Hematopoietic multipotent progenitor cell treated with erythropoietin and hydrocortisone succinate and interleukin-3 and kit ligand, for 8 days (in vitro differentiated cells): ENCODE data around the gene S100A8.
A peak's percentile ranks its signal among the peaks of the same experiment; 100 is the strongest.

Source experiments
- DNase-seq: peaks from one replicate; pipeline ENCODE4 v3.0.0-alpha.2; 2015

Gene S100A8

GRCh38 chr1:153389973-153390879, 647 bp downstream of the S100A8 start:
- DNase-seq = peak; percentile 11

GRCh38 chr1:153389401-153389800, 1.5 kb downstream of the S100A8 start:
- DNase-seq = no peak

GRCh38 chr1:153387785-153388184, 3.1 kb downstream of the S100A8 start:
- no peak for DNase-seq

- DNase-seq = no peak
These were observed 3.9 kb downstream of the S100A8 start for GRCh38 chr1:153387001-153387400.

GRCh38 chr1:153386500-153386901, 4.4 kb downstream of the S100A8 start:
- no peak for DNase-seq

GRCh38 chr1:153384958-153385580, 5.8 kb downstream of the S100A8 start:
- no peak for DNase-seq

GRCh38 chr1:153380711-153381110, 10.2 kb downstream of the S100A8 start:
- no peak for DNase-seq

- no peak for DNase-seq
These were observed 11.3 kb downstream of the S100A8 start for GRCh38 chr1:153379591-153379990.

- DNase-seq = no peak
These were observed 15.4 kb downstream of the S100A8 start, which contains the start of gene S100A12 for GRCh38 chr1:153375511-153375910. S100A12 (minus strand) TSS chr1:153375621; CDS start chr1:153374592, 1,029 bp downstream.

- no peak for DNase-seq
These were observed 16.8 kb downstream of the S100A8 start for GRCh38 chr1:153374071-153374470.

- DNase-seq = no peak
These were observed 18.3 kb downstream of the S100A8 start for GRCh38 chr1:153372571-153372970.

- no peak for DNase-seq
These were observed 19.6 kb downstream of the S100A8 start for GRCh38 chr1:153371231-153371630.

- no peak for DNase-seq
These were observed 20.7 kb downstream of the S100A8 start for GRCh38 chr1:153370146-153370545.

GRCh38 chr1:153368495-153368894, 22.4 kb downstream of the S100A8 start:
- DNase-seq = no peak

GRCh38 chr1:153367090-153367489, 23.8 kb downstream of the S100A8 start:
- DNase-seq = no peak

GRCh38 chr1:153366261-153366660, 24.6 kb downstream of the S100A8 start:
- no peak for DNase-seq

- DNase-seq = no peak
These were observed 25.2 kb downstream of the S100A8 start for GRCh38 chr1:153365696-153366095.

- DNase-seq = no peak
These were observed 25.9 kb downstream of the S100A8 start for GRCh38 chr1:153364766-153365666.

GRCh38 chr1:153364156-153364555, 26.7 kb downstream of the S100A8 start:
- DNase-seq = no peak

- no peak for DNase-seq
These were observed 27.2 kb downstream of the S100A8 start for GRCh38 chr1:153363641-153364040.

GRCh38 chr1:153362187-153362775, 28.6 kb downstream of the S100A8 start:
- DNase-seq = no peak

GRCh38 chr1:153361480-153362109, 29.3 kb downstream of the S100A8 start:
- no peak for DNase-seq
